Brain pericyte (primary cell): ENCODE data around the gene CEP19.

ENCODE experiments used
- DNase-seq: peaks from one replicate; pipeline ENCODE4 v3.0.0-alpha.2; 2012; ENCODE audit warnings: low read depth, low spot score

The CEP19 gene

DNA sequence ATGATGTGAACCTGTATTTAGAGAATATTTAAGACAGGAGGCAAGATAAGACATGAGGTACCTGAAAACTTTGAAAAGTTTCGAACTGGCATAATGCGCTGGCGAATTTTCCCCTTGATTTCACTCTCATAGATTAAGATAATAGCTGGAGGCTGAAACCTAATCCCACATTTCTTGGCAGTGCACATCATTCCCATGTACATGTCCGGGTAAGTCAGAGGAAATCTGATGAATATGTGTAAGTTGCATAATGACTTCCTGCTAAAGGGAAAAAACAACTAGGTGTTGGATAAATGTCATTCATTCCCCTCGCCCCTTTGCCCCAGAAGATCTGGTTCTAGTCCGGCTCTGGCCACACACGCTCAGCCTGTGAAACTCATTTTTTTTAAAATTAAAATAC lies 3.6 kb downstream of the CEP19 start:
- DNase-seq = no peak

DNA sequence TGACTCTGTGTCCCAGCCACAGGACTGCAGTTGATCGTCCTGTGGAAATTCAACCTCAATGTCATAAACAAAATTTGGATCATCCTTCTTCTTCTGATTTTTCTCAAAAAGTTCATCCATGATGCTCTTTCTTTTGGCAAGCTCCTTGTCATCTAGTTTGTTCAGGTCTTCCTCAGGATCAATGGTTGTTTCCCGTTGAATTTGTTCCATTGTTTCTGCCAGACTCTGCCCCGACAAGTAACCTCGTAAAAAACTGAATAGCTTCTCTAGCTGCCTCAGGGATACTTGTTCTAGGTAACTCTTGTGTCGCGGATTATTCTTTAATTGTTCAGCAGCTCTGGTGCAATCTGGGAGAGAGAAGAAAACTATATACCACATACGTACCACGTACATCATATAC lies 4.5 kb downstream of the CEP19 start:
- DNase-seq = no peak

DNA sequence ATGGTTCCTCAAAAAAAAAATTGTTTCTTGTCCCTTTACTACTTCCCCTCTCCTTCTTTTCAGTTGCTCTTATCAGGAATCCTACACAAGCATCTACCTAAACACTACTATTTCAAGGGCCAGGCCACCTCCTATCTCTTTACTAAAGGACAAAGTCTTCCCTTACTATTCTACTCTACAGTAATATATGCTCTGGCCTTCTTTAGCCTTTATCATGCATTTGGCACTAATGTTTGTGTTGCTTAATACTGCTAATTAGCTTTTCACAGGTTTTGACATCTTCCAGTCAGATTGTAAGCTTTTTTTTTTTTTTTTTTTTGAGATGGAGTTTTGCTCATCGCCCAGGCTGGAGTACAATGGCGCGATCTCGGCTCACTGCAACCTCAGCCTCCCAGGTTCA lies 5.3 kb downstream of the CEP19 start:
- no peak for DNase-seq

DNA sequence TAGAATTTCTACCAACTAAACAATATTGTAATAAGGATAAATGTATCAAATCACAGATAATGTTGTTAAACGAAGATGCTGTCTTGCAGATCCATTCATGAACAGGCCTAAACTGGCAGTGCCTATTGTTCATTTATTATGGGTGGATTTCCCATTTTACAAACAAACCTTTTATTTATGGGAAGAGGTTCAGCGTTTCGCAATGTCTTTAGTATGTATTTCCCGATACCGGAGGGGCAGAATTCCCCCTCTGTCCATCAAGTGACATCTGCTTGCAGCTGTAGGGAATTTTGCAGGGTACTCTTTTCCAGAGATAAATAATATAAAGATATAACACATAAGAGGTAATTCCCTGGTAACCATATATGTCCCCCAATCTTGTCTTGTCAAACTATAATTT lies 5.7 kb downstream of the CEP19 start:
- DNase-seq = no peak

DNA sequence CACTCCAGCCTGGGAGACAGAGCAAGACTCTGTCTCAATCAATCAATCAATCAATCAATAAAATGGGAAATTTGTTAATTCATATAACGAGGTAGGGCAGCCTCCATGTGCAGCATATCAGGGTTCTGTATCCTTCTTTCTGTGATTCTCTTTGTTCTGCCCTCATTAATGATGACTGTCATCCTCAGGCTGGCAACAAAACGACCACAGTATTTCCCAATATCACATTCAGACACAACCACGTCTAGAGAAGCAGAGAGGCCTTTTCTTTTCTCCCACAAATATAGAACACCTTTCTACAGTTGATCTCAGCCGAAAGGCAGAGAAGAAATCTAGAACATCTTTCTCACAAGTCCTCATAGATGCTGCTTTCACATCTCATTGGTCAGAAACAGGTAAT lies 11.2 kb downstream of the CEP19 start:
- DNase-seq = no peak

DNA sequence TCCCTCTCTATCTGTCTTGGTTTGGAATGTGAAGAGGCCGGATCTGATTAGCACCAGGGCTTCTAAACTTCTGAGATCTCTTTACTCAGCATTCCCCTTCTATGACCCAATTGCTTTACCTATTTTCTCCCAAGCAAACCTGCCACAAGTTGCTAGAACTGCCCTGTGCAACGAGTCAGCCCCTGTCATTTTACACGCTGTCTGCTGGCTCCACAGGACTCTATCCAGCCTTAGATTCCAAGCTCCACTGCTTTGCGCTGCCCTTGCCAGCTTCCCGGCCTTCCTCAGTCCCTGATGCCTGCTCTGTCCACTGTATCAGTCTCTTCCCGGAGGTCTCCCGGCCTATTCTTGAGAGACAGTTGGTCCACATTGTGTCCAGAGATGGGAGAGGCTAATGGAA lies 12.3 kb downstream of the CEP19 start:
- DNase-seq = no peak

DNA sequence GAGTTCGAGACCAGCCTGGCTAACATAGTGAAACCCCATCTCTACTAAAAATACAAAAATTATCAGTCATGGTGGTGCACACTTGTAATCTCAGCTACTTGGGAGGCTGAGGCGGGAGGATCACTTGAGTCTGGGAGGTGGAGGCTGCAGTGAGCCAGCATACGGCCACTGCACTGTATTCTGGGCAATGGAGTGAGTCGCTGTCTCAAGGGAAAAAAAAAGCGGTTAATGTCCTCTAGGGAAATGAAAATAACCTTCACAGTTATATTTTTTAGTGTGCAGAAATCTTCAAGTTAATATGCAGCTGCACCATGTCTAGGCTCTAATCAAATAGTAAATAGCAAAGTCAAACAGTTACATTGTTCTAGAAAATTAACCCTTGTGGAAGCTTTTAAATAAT lies 14.8 kb downstream of the CEP19 start:
- DNase-seq = no peak

DNA sequence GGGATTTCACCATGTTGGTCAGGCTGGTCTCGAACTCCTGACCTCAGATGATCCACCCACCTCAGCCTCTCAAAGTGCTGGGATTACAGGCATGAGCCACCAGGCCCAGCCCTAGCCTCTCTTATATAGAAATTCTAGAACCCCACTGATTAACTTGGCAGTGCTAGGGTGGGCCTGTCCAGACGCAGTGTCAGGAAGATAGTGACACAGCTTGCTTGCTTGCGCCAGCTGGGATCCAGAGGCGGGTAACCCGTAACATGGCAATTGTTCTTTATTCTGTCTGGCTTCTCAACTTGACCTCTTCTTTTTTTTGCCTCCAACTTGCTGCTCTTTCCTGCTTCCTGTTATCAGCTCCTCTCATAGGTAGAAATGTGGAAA lies 16.2 kb downstream of the CEP19 start:
- no peak for DNase-seq

DNA sequence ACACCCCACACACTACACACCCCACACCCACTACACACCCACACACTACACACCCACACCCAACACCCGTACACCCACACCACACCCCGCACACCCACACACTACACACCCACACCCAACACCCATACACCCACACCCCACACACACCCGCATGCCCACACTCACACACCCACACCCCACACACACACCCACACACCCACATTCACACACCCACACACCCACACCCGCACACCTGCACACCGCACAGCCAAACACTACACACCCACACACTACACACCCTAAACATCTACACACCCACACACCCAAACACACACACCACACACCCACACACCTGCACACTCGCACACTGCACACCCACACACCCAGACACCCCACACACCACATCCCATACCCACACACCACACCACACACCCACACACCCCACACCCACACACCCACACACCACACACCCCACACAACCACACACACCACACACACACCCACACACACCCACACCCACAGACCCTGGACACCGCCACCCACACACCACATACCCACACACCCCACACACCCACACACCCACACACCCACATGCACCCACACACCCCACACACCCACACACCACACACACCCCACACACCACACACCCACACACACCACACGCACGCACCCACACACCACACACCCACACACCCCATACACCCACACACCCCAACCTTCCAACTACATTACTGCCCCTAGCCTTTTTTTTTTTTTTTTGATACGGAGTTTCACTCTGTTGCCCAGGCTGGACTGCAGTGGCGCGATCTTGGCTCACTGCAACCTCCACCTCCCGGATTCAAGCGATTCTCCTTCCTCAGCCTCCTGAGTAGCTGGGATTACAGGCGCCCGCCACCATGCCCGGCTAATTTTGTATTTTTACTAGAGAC lies 16.9 kb downstream of the CEP19 start:
- no peak for DNase-seq

DNA sequence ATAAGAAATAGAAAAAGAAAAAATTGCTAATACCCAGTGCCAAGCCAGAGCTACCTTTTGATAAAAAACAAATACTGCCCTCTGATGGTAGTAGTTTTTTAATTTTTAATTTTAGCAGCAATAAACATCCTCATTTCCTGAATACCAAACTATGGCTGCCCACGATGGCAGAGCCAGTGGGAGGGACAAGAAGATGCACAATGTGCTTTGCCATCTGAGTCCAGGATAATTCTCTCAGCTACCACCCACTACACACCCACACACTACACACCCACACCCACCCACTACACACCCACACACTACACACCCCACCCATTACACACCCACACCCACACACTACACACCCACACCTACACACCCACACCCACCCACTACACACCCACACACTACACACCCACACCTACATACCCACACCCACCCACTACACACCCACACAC lies 17.8 kb downstream of the CEP19 start:
- no peak for DNase-seq

DNA sequence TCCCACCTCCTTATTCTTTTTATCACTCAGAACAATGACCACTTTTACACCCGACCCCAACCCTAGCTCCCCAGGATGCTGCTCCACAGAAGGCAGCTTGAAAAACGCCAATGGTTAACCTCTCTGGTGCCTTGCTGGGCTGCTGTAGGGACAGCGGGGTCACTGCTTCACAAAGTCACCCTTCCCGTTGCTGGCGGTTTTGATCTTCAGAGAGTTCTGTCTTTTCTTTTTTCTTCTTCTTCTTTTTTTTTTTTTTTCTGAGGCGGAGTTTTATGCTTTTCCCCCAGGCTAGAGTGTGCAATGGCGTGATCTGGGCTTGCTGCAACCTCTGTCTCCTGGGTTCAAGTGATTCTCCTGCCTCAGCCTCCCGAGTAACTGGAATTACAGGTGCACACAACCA lies 20.7 kb downstream of the CEP19 start:
- DNase-seq = no peak

DNA sequence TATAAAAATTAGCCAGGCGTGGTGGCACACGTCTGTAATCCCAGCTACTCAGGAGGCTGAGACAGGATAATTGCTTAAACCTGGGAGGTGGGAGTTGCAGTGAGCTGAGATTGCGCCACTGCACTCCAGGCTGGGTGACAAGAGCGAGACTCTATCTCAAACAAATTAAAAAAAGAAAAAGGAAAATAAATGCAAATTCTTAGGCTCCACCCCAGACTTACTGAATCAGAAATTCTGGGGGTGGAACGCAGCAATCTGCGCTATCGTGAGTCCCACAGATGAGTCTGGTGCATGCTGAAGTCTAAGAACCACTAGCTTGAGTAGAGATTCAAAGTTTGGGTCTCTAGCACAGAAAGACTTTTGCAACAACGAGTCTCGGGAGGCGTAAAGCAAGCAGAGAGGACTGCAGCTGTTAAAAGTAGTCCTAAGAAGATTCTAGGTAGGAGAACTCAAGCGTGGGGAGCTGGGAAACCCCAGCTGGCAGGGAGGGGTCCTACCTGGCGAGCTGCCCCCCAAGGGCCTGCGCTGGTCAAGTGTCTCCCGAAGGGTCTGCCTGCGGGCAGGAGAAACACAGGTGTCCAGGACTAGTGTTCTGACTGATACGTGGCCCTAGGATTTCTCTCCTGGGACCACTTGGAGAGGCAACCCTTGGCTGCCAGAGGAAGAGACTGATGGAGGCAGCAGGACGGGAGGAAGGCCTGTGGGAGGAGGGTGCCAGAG lies 21.9 kb downstream of the CEP19 start:
- DNase-seq = no peak

DNA sequence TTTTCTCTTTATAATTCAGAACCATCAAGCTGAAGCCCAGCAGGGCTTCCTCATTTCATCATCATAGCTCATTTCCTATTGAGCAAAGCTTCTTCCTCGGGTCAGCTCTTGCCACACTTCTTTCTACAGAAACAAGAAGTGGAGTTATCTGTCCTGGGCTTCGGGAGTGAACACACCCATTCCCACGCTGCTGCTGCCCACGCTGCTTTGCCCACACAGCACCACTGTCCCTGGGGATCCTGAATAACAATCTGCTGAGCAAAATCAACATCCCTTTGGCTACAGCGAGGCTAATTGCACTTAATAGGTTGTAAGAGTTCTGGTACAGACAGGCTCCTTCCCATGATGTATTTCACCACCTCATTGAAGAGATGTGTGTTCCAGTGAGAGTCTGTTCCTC lies 23.7 kb downstream of the CEP19 start:
- no peak for DNase-seq

DNA sequence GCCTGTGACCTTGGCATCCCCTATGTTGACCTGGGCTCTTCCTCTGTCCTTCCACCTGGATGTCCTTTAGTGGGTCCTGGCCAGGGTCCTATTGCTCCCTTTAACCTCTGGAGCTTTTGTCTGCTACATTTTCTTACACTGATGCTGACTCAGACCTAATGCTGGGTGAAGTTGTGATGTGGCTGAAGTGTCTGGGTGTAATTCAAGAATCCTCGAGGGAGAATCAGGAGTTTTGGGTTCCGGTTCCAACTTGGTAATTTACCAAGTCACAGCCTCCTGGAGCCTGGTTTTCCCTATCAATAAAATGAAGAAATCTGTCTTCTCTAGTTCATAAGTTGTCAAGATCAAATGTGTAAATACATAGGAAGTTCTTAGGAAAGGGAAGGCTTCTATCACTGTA lies 25.6 kb downstream of the CEP19 start:
- no peak for DNase-seq

DNA sequence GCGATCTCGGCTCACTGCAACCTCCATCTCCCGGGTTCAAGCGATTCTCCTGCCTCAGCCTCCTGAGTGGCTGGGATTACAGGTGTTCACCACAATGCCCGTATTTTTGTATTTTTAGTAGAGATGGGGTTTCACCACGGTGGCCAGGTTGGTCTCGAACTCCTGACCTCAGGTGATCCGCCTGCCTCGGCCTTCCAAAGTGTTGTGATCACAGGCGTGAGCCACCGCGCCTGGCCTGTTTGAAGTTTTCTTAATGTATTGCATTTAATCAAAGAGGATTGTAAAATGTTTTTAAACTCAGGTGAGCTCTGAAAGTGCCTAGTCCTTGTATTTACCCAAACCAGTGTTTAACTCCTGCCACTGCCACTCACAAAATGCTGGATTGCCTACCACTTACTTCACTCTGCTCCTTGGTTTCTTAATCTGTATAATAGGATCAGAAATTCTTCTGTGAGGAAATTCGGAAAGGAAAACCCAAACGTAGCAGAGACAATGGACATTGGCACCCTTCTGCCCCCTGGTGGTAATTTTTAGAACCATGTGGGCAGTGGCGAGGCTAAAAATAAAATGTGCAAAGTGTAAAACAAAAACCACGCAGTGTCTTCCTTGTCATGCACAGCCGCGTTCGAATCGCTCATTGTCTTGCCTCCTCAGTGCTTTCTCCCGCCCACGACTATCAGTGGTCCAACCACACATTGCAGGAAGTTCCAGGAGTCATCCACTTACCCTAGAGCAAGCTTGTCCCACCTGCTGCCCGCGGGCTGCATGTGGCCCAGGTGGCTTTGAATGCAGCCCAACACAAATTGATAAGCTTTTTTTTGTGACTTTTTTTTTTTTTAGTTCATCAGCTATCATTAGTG lies 27.3 kb downstream of the CEP19 start:
- DNase-seq = no peak

DNA sequence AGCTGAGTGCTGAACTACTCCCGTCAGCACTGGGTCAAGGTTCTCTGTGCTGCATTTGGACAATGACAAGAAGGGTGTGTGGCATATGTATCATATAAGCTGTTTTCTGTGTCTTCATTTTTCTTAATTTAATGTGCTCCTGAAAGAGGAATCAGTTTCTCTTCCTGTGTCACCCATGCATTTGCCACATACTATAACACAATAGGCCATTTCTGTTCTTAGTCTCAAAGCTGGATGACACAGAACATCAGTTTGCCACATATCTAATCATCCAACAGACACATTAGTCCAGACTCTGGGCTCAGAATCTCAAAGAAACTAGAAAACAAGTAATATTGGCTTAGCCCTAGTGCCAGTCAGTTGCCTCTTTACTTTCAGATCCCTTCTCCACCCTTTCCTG lies 34.1 kb downstream of the CEP19 start:
- no peak for DNase-seq

DNA sequence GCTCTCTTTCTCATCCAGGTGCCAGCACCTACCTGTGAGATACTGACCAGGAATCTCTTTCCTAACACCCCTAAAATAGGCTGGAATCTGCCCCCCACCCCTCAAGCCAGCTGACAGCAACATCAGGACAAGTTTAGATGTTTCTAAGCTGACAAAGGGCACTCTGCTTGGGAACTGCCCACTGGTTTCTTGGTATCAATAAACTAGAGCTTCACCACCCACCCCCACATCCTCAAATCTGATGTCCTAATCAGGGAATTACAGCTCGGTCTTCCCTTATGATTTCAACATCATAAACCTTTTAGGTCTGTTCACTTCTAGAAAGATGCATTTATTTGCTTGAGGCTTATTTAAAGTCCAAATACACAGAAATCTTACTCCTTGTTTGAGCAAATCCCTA lies 34.7 kb downstream of the CEP19 start:
- DNase-seq = no peak

DNA sequence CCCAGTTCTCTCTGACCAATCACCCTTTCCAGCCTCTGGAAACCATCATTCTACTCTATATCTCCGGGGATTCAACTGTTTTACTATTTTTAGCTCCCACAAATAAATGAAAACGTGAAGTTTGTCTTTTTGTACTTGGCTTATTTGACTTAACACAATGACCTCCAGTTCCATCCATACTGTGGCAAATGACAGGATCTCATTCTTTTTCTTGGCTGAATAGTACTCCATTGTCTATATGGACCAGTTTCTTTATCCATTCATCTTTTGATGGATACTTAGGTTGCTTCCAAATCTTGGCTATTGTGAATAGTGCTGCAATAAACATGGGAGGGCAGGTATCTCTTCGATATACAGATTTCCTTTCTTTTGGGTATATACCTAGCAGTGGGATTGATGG lies 38.4 kb downstream of the CEP19 start:
- DNase-seq = no peak

DNA sequence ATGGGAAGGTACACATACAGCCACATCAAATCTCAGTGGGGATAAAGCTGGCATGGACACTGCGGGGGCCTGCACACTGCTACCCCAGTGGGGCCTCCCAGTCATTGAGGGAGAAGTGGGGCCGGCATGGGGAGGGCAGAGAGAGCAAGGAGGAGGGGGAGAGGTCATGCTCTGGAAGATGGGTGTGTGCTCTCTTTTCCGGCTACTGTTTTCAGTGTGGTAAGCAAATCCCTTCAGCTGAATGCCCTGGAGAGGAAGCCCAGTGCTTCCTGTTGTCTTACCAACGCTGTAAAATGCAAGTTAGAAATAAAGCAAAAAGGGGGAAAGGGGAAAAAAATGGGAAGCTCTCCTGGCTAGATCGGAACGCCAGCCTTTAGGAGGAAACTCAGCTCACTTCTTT lies 41.7 kb downstream of the CEP19 start:
- no peak for DNase-seq

DNA sequence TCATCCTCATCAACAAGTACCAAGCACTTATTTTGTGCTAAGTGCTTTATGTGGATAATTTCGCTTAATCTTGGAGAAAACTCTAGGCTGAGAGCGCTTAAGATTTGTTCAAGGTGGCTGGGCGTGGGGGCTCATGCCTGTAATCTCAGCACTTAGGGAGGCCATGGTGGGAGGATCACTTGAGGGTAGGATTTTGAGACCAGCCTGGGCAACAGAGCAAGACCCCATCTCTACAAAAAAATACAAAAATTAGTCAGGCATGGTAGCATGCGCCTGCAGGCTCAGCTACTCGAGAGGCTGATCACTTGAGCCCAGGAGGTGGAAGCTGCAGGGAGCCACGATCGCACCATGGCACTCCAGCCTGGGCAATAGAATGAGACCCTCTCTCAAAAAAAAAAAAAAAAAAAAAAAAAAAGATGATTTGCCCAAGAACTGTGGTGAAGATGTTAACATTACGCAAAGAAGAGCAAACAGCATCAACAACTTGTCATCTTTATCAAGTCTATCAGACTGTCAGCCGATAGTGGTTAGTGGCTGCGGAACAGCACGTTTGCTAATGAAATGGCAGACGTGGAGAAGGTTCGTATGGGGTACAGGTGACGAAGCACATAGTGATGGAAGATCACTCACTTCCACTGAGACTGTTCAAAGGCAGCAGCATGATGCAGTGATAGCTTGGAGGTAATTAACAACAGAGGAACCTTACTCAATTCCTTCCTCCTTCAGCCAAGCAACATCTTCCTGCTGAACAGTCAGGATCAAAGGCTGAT lies 44.8 kb downstream of the CEP19 start:
- no peak for DNase-seq
